H9 (cell line): ENCODE results near the gene ZDHHC1. TPM values are rescaled to one million over a fixed set of nuclear protein-coding genes. Genes with fewer than 3 reads are reported as not detected.

Source experiments
- DNase-seq: peaks from one replicate; pipeline ENCODE4 v3.0.0-alpha.2; 2017
- H2AFZ ChIP-seq: one replicate; pipeline ENCODE4 v1.6.1; 2013; ENCODE audit warnings: mild to moderate bottlenecking, low read length, control low read depth, moderate library complexity
- H2AK5ac ChIP-seq: 2 replicates; pipeline ENCODE4 v1.6.1; 2013; ENCODE audit warnings: low read length, control low read depth, mixed read lengths; ENCODE audit not compliant: insufficient read length
- H2BK120ac ChIP-seq: one replicate; pipeline ENCODE4 v1.6.1; 2013; ENCODE audit warnings: low read depth, mild to moderate bottlenecking, low read length, control low read depth, inconsistent platforms; ENCODE audit not compliant: poor library complexity, severe bottlenecking
- H2BK12ac ChIP-seq: 2 replicates; pipeline ENCODE4 v1.6.1; 2013; ENCODE audit warnings: low read length, control low read depth, mixed read lengths, low read depth; ENCODE audit not compliant: insufficient read length
- H2BK15ac ChIP-seq: 2 replicates; pipeline ENCODE4 v1.6.1; 2013; ENCODE audit warnings: low read depth, low read length, control low read depth
- H2BK20ac ChIP-seq: one replicate; pipeline ENCODE4 v1.6.1; 2013; ENCODE audit warnings: low read depth, mild to moderate bottlenecking, low read length, control low read depth, inconsistent platforms; ENCODE audit not compliant: poor library complexity, severe bottlenecking
- H2BK5ac ChIP-seq: 2 replicates; pipeline ENCODE4 v1.6.1; 2013; ENCODE audit warnings: low read length, control low read depth, mixed read lengths; ENCODE audit not compliant: insufficient read length
- H3K14ac ChIP-seq: 2 replicates; pipeline ENCODE4 v1.6.1; 2013; ENCODE audit warnings: low read length, control low read depth; ENCODE audit not compliant: insufficient read depth
- H3K18ac ChIP-seq: 2 replicates; pipeline ENCODE4 v1.6.1; 2013; ENCODE audit warnings: low read depth, mild to moderate bottlenecking, mixed read lengths, low read length, control low read depth; ENCODE audit not compliant: insufficient read length
- H3K23ac ChIP-seq: 2 replicates; pipeline ENCODE4 v1.6.1; 2013; ENCODE audit warnings: low read length, control low read depth, mixed read lengths, low read depth; ENCODE audit not compliant: insufficient read length
- H3K23me2 ChIP-seq: 2 replicates; pipeline ENCODE4 v1.6.1; 2013; ENCODE audit warnings: low read depth, mild to moderate bottlenecking, mixed read lengths, low read length, control low read depth; ENCODE audit not compliant: insufficient read length, poor library complexity, severe bottlenecking
- H3K27ac ChIP-seq: 2 replicates; pipeline ENCODE4 v1.5.1; 2013; ENCODE audit warnings: low read length, control low read depth, mixed read lengths, low read depth; ENCODE audit not compliant: insufficient read length
- H3K27me3 ChIP-seq: 2 replicates; pipeline ENCODE4 v1.6.1; 2013; ENCODE audit warnings: low read length, control low read depth, inconsistent platforms; ENCODE audit not compliant: insufficient read depth
- H3K4ac ChIP-seq: 2 replicates; pipeline ENCODE4 v1.6.1; 2013; ENCODE audit warnings: low read depth, mild to moderate bottlenecking, control low read depth, inconsistent platforms, low read length, moderate library complexity
- H3K4me1 ChIP-seq: 2 replicates; pipeline ENCODE4 v1.6.1; 2013; ENCODE audit warnings: low read length, control low read depth, inconsistent platforms; ENCODE audit not compliant: insufficient read depth
- H3K4me2 ChIP-seq: 2 replicates; pipeline ENCODE4 v1.6.1; 2013; ENCODE audit warnings: low read length, control low read depth, mixed read lengths; ENCODE audit not compliant: insufficient read length, insufficient read depth
- H3K56ac ChIP-seq: 2 replicates; pipeline ENCODE4 v1.6.1; 2013; ENCODE audit warnings: low read depth, mild to moderate bottlenecking, mixed read lengths, low read length, control low read depth; ENCODE audit not compliant: insufficient read length
- H3K79me1 ChIP-seq: 2 replicates; pipeline ENCODE4 v1.6.1; 2013; ENCODE audit warnings: low read depth, mild to moderate bottlenecking, moderate library complexity, low read length, control low read depth, inconsistent platforms; ENCODE audit not compliant: insufficient read depth, poor library complexity, severe bottlenecking
- H3K79me2 ChIP-seq: 2 replicates; pipeline ENCODE4 v1.6.1; 2013; ENCODE audit warnings: low read length, control low read depth, inconsistent platforms; ENCODE audit not compliant: insufficient read depth
- H3K9ac ChIP-seq: 2 replicates; pipeline ENCODE4 v1.6.1; 2013; ENCODE audit warnings: low read length, control low read depth, mixed read lengths; ENCODE audit not compliant: insufficient read length; ENCODE audit errors: extremely low read depth
- H3K9me3 ChIP-seq: one replicate; pipeline ENCODE4 v1.6.1; 2013; ENCODE audit warnings: low read depth, low read length, inconsistent platforms; ENCODE audit not compliant: control insufficient read depth
- H3T11ph ChIP-seq: one replicate; pipeline ENCODE4 v1.6.1; 2013; ENCODE audit warnings: mild to moderate bottlenecking, low read length, control low read depth, inconsistent platforms
- H4K20me1 ChIP-seq: one replicate; pipeline ENCODE4 v1.6.1; 2013; ENCODE audit not compliant: control insufficient read depth, insufficient read length, insufficient read depth
- H4K5ac ChIP-seq: 2 replicates; pipeline ENCODE4 v1.6.1; 2013; ENCODE audit warnings: low read depth, mild to moderate bottlenecking, mixed read lengths, low read length, control low read depth; ENCODE audit not compliant: insufficient read length
- H4K8ac ChIP-seq: replicated peaks from 2 replicates; pipeline ENCODE4 v1.6.1; 2013; ENCODE audit warnings: low read length, control low read depth, mixed read lengths, low read depth; ENCODE audit not compliant: insufficient read length
- H4K91ac ChIP-seq: 2 replicates; pipeline ENCODE4 v1.6.1; 2013; ENCODE audit warnings: low read depth, mild to moderate bottlenecking, moderate library complexity, mixed read lengths, low read length, control low read depth; ENCODE audit not compliant: insufficient read length
- H3K27ac Mint-ChIP-seq, 3 experiments: 2 replicates in 2 of 3; 3 replicates in 1 of 3; pipeline ENCODE4 v1.8.0; 2020 to 2021; ENCODE audit warnings: mixed read lengths in 3 of 3, mild to moderate bottlenecking in 1 of 3, moderate library complexity in 1 of 3
- H3K27me3 Mint-ChIP-seq: 2 replicates; pipeline ENCODE4 v1.8.0; 2021; ENCODE audit warnings: low read depth, mild to moderate bottlenecking, moderate library complexity, mixed read lengths
- H3K36me3 Mint-ChIP-seq, 3 experiments: 2 replicates in 2 of 3; 3 replicates in 1 of 3; pipeline ENCODE4 v1.8.0; 2020 to 2021; ENCODE audit warnings: low read depth in 3 of 3, mixed read lengths in 3 of 3; ENCODE audit not compliant: insufficient read depth in 1 of 3
- H3K4me1 Mint-ChIP-seq, 2 experiments: 2 replicates each; pipeline ENCODE4 v1.8.0; 2020; ENCODE audit warnings: mixed read lengths in 2 of 2
- H3K4me3 Mint-ChIP-seq, 2 experiments: 2 replicates in 1 of 2; 3 replicates in 1 of 2; pipeline ENCODE4 v1.8.0; 2020 to 2021; ENCODE audit warnings: mild to moderate bottlenecking in 2 of 2, mixed read lengths in 2 of 2, moderate library complexity in 1 of 2
- H3K9me3 Mint-ChIP-seq, 2 experiments: 2 replicates in 1 of 2; 3 replicates in 1 of 2; pipeline ENCODE4 v1.8.0; 2020; ENCODE audit warnings: mild to moderate bottlenecking in 2 of 2, mixed read lengths in 2 of 2, moderate library complexity in 1 of 2
- CTCF ChIP-seq: fragments of 200-600 bp; sonication (generic); conservative IDR thresholded peaks from 3 replicates; pipeline ENCODE4 v1.8.0; 2021; ENCODE audit warnings: antibody characterized with exemption, mild to moderate bottlenecking
- WGBS: extraction: QIAGEN DNeasy Blood & Tissue Kit; methylation state at CpG from one replicate; pipeline ENCODE4 v1.1.7; 2013; ENCODE audit warnings: missing lambda C conversion rate, low lambda C conversion rate, mixed read lengths; ENCODE audit not compliant: insufficient read length; ENCODE audit errors: extremely low coverage; 5-methylcytosine and 5-hydroxymethylcytosine counted together
- total RNA-seq: library from RNA; stranded (reverse); gene quantifications from 2 replicates; pipeline ENCODE4 v1.2.1, GENCODE V29; 2021

ZDHHC1 gene
- total RNA-seq, 1 experiment from 2014 or later: 3.7 TPM

- Mint-ChIP-seq H3K36me3 (no peaks in the 10 kb centered on the region; a peak in 1 of 7 replicates), H3K4me3 (0 out of 5 replicates have a peak overlapping the region, but pooled peaks of 1 of the 2 experiments have one; percentile 12), H3K9me3 (no peaks in the 10 kb centered on the region), H3K27me3 (peaks cover 16% of the 10 kb centered on the region), H3K4me1 (peaks cover 72% of the 10 kb centered on the region in 2 experiments), H3K27ac (peak overlapping the region in 2 of 3 experiments; percentile 55 to 61; a peak in 2 of 7 replicates)
- Histone ChIP-seq H3K9ac (no peak overlapping the region), H3K23me2 (peaks cover 6% of the 10 kb centered on the region), H3T11ph (no peak overlapping the region), H3K4ac (no peak overlapping the region), H2BK12ac (no peak overlapping the region), H4K91ac (no peak overlapping the region), H3K14ac (no peak overlapping the region), H3K18ac (no peak overlapping the region), H3K4me1 (peaks cover 30% of the 10 kb centered on the region), H3K56ac (no peak overlapping the region), H4K5ac (no peak overlapping the region), H2BK120ac (no peak overlapping the region), H2AK5ac (no peak overlapping the region), H3K27ac (no peak overlapping the region), H4K20me1 (no peaks in the 10 kb centered on the region), H2BK20ac (no peak overlapping the region), H3K9me3 (no peaks in the 10 kb centered on the region), H4K8ac (no peak overlapping the region), H3K79me2 (no peaks in the 10 kb centered on the region; the same call in 1 of the 2 replicates), H2BK15ac (no peak overlapping the region), H3K79me1 (no peaks in the 10 kb centered on the region), H2AFZ (no peak overlapping the region), H3K23ac (no peak overlapping the region), H3K4me2 (no peak overlapping the region), H2BK5ac (no peak overlapping the region), H3K27me3 (no peaks in the 10 kb centered on the region; the same call in 1 of the 2 replicates)
- DNase-seq: no peak
- no CpG with 5 or more reads among the region's 7 CpGs for WGBS
- TF ChIP-seq CTCF: no peak
Observed at GRCh38 chr16:67426022-67426421, 9.7 kb upstream of the ZDHHC1 start.
